ENCODE measurements around the gene MMP20.

MMP20 gene

GRCh38 chr11:102590276-102591049 lies 34.7 kb downstream of the MMP20 start:
- no peak for DNase-seq

GRCh38 chr11:102589047-102589459 lies 36.1 kb downstream of the MMP20 start:
- DNase-seq: no peak

- no peak for DNase-seq
Measured at GRCh38 chr11:102587722-102588121, 37.4 kb downstream of the MMP20 start.

- no peak for DNase-seq
Measured at GRCh38 chr11:102583141-102583873, 41.8 kb downstream of the MMP20 start.

- no peak for DNase-seq
Measured at GRCh38 chr11:102582140-102582539, 43.0 kb downstream of the MMP20 start.

GRCh38 chr11:102581066-102581465 lies 44.1 kb downstream of the MMP20 start:
- no peak for DNase-seq

GRCh38 chr11:102580185-102580951 lies 44.8 kb downstream of the MMP20 start:
- DNase-seq: no peak

GRCh38 chr11:102577723-102578122 lies 47.4 kb downstream of the MMP20 start:
- no peak for DNase-seq

GRCh38 chr11:102577182-102577581 lies 48.0 kb downstream of the MMP20 start:
- DNase-seq: no peak

- no peak for DNase-seq
Measured at GRCh38 chr11:102576350-102576749, 48.8 kb downstream of the MMP20 start.

- DNase-seq: no peak
Measured at GRCh38 chr11:102575012-102575411, 50.1 kb downstream of the MMP20 start.

- no peak for DNase-seq
Measured at GRCh38 chr11:102573851-102574250, 51.3 kb downstream of the MMP20 start.

GRCh38 chr11:102572554-102573220 lies 52.4 kb downstream of the MMP20 start:
- no peak for DNase-seq

- DNase-seq: no peak
Measured at GRCh38 chr11:102568851-102569250, 56.3 kb downstream of the MMP20 start.

- DNase-seq: no peak
Measured at GRCh38 chr11:102566112-102566511, 59.0 kb downstream of the MMP20 start.

GRCh38 chr11:102564110-102564509 lies 61.0 kb downstream of the MMP20 start:
- DNase-seq: no peak

- DNase-seq: no peak
Measured at GRCh38 chr11:102561636-102562035, 63.5 kb downstream of the MMP20 start.

GRCh38 chr11:102560555-102561011 lies 64.5 kb downstream of the MMP20 start:
- DNase-seq: peak; percentile 29

GRCh38 chr11:102559839-102560238 lies 65.3 kb downstream of the MMP20 start:
- no peak for DNase-seq

GRCh38 chr11:102555091-102555490 lies 70.0 kb downstream of the MMP20 start:
- no peak for DNase-seq

- no peak for DNase-seq
Measured at GRCh38 chr11:102553835-102554282, 71.3 kb downstream of the MMP20 start.

GRCh38 chr11:102552447-102553194 lies 72.5 kb downstream of the MMP20 start:
- DNase-seq: no peak
